Prostate gland (tissue), 2 donors: ENCODE data around the gene RHOBTB1. TPM values are rescaled to one million over a fixed set of nuclear protein-coding genes. Genes with fewer than 3 reads are reported as not detected.

Experiments
- DNase-seq: peaks from one replicate; pipeline ENCODE4 v3.0.0-alpha.2; 2019; ENCODE audit warnings: low spot score
- H3K27ac ChIP-seq, 2 donors: fragments of 200-600 bp; sonication (generic); 2 replicates each; pipeline ENCODE4 v1.5.1; 2017 to 2019
- H3K27me3 ChIP-seq: fragments of 200-600 bp; sonication (generic); replicated peaks from 2 replicates; pipeline ENCODE4 v1.5.1; 2019; ENCODE audit not compliant: insufficient read depth
- H3K36me3 ChIP-seq, 2 donors: fragments of 200-600 bp; sonication (generic); 1 replicate in 1 of 2; 2 replicates in 1 of 2; pipeline versions ENCODE4 v1.5.1 to v1.8.1; 2017 to 2019
- H3K4me1 ChIP-seq: fragments of 200-600 bp; sonication (generic); replicated peaks from 2 replicates; pipeline ENCODE4 v1.5.1; 2019
- H3K4me3 ChIP-seq, 2 donors: fragments of 200-600 bp; sonication (generic); 2 replicates each; pipeline ENCODE4 v1.5.1; 2017 to 2019
- H3K9me3 ChIP-seq: fragments of 200-600 bp; sonication (generic); 2 replicates; pipeline ENCODE4 v1.5.1; 2017
- CTCF ChIP-seq, 4 experiments: fragments of 200-600 bp in 2 of 4; fragments of 450-650 bp in 2 of 4; sonication (generic) in 2 of 4; IDR thresholded peaks; 1 replicate in 3 of 4; 2 replicates in 1 of 4; pipeline ENCODE4 v1.5.1; 2016 to 2019; ENCODE audit warnings: antibody characterized with exemption in 4 of 4, mild to moderate bottlenecking in 2 of 4, moderate library complexity in 2 of 4
- POLR2A ChIP-seq: fragments of 450-650 bp; IDR thresholded peaks from one replicate; pipeline ENCODE4 v1.6.1; 2016; ENCODE audit warnings: antibody characterized with exemption, mild to moderate bottlenecking
- POLR2AphosphoS5 ChIP-seq: sonication (generic); formaldehyde crosslinking; IDR thresholded peaks from one replicate; pipeline ENCODE4 v1.6.1; 2017; ENCODE audit warnings: antibody characterized with exemption
- WGBS: methylation state at CpG from one replicate; pipeline ENCODE4 v1.1.5; 2018; 5-methylcytosine and 5-hydroxymethylcytosine counted together
- intact Hi-C: fragments of 100-400 bp; cut with DNase I; formaldehyde crosslinking; loops from one replicate; pipeline ENCODE4 v1.14.2; 2022
- total RNA-seq, 2 donors: library from RNA; depleted of rRNA; stranded (reverse); fragments of >200 nt; gene quantifications; one replicate each; pipeline ENCODE4 v1.1.0, GENCODE V29; 2016

RHOBTB1 gene
- total RNA-seq, 2 donors from 2014 or later = 4.9 to 28.9 TPM

- H3K27ac ChIP-seq = no peak overlapping the region
- no peak for TF ChIP-seq POLR2A
- no peak for TF ChIP-seq CTCF (IDR thresholded peaks at IDR 0.05)
- no peak for TF ChIP-seq POLR2AphosphoS5
- DNase-seq = no peak
- H3K4me1 ChIP-seq = no peaks in the 10 kb centered on the region
- H3K4me3 ChIP-seq = no peak overlapping the region
- 80% methylated on average over 5 of the region's 5 CpGs for WGBS
- no peaks in the 10 kb centered on the region for H3K36me3 ChIP-seq
- intact Hi-C loops = no loop called here
- no peaks in the 10 kb centered on the region for H3K27me3 ChIP-seq
- no peaks in the 10 kb centered on the region for H3K9me3 ChIP-seq
Observed at GRCh38 chr10:60951272-60951724, 7.3 kb upstream of the RHOBTB1 start.

GRCh38 chr10:60950300-60950699 lies 6.3 kb upstream of the RHOBTB1 start:
- no peak for DNase-seq
- H3K27ac ChIP-seq = no peak overlapping the region
- WGBS = 80% methylated on average over 3 of the region's 3 CpGs
- TF ChIP-seq POLR2AphosphoS5 = no peak
- no peaks in the 10 kb centered on the region for H3K4me1 ChIP-seq
- no peak overlapping the region for H3K4me3 ChIP-seq
- no peaks in the 10 kb centered on the region for H3K27me3 ChIP-seq
- H3K36me3 ChIP-seq = no peaks in the 10 kb centered on the region
- intact Hi-C loops = no loop called here
- no peaks in the 10 kb centered on the region for H3K9me3 ChIP-seq

- Histone ChIP-seq H3K9me3 (no peaks in the 10 kb centered on the region), H3K27ac (no peak overlapping the region), H3K36me3 (no peaks in the 10 kb centered on the region), H3K4me3 (no peak overlapping the region), H3K4me1 (no peaks in the 10 kb centered on the region), H3K27me3 (no peaks in the 10 kb centered on the region)
- WGBS = 100% methylated on average over 1 of the region's 1 CpG
- TF ChIP-seq CTCF (IDR thresholded peaks at IDR 0.05) (no peak), POLR2AphosphoS5 (no peak), POLR2A (no peak)
- intact Hi-C loops = no loop called here
- DNase-seq = no peak
Observed at GRCh38 chr10:60948851-60949250, 4.9 kb upstream of the RHOBTB1 start.

- WGBS = 39% methylated on average over 4 of the region's 4 CpGs
- Histone ChIP-seq H3K9me3 (no peaks in the 10 kb centered on the region), H3K4me3 (peak overlapping the region; percentile 53 to 68), H3K27me3 (no peaks in the 10 kb centered on the region), H3K27ac (peak overlapping the region; percentile 84 to 88), H3K4me1 (no peaks in the 10 kb centered on the region), H3K36me3 (no peaks in the 10 kb centered on the region)
- intact Hi-C loops = loop anchor here (5.0 kb wide), 2 partner anchors 38 to 128 kb away; no protein-coding TSS in a partner anchor
- TF ChIP-seq CTCF (IDR thresholded peaks at IDR 0.05) (no peak), POLR2A (no peak), POLR2AphosphoS5 (no peak)
- no peak for DNase-seq
Observed at GRCh38 chr10:60944910-60945297, 919 bp upstream of the RHOBTB1 start.

- DNase-seq = peak; percentile 21
- Histone ChIP-seq H3K36me3 (no peaks in the 10 kb centered on the region), H3K9me3 (no peaks in the 10 kb centered on the region), H3K4me3 (peak overlapping the region; percentile 53 to 68), H3K27me3 (no peaks in the 10 kb centered on the region), H3K27ac (peak overlapping the region; percentile 84 to 88), H3K4me1 (no peaks in the 10 kb centered on the region)
- intact Hi-C loops = loop anchor here (5.0 kb wide), 2 partner anchors 36 to 126 kb away; no protein-coding TSS in a partner anchor
- TF ChIP-seq POLR2A = no peak
- no peak for TF ChIP-seq CTCF (IDR thresholded peaks at IDR 0.05)
- under 1% methylated on average over 27 of the region's 44 CpGs for WGBS
Observed at GRCh38 chr10:60943316-60944057, 498 bp downstream of the RHOBTB1 start.
